GM19351 (cell line): ENCODE measurements around the gene FUT6.
"Not testable (repeated sequence)": the region's sequence is repeated elsewhere in the genome, so short reads cannot be mapped to it uniquely, and the experiment has no call there.

Experiments used
- ATAC-seq: cut with Tn5 transposase; IDR thresholded peaks from one replicate; pipeline ENCODE4 v1.9.1; 2021; ENCODE audit warnings: mild to moderate bottlenecking, moderate library complexity; ENCODE audit not compliant: unreplicated experiment

FUT6 gene

GRCh38 chr19:5857203-5858081 lies 17.9 kb upstream of the FUT6 start:
- ATAC-seq = no peak

- ATAC-seq = not testable (repeated sequence)
Measured at GRCh38 chr19:5855151-5855550, 15.6 kb upstream of the FUT6 start.

GRCh38 chr19:5854121-5854520 lies 14.6 kb upstream of the FUT6 start:
- ATAC-seq = not testable (repeated sequence)

DNA sequence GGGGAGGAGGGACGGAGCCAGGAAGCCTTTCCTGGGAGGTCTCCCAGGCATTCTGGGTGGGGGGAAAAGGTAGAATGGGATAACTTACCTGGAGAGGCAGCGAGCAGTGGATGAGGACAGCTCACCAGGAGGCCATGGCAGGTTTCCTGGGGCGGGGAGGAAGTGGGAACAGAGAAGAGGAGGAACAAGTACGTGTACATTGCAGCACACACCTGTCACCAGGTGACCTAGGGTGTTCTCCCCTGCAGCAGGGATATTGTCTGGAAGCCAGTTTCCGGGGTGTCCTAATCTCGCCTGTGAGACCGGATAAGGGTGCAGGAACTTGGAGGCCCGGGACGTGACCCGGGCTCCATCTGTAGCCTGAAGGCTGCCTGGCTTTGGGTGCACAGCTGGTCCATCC lies 11.8 kb upstream of the FUT6 start, which contains the start of gene FUT3:
FUT3 (minus strand) TSS at position 148 of the 400 bp plus-strand sequence.
- no peak for ATAC-seq

GRCh38 chr19:5850743-5851293 lies 11.3 kb upstream of the FUT6 start:
- ATAC-seq = no peak

DNA sequence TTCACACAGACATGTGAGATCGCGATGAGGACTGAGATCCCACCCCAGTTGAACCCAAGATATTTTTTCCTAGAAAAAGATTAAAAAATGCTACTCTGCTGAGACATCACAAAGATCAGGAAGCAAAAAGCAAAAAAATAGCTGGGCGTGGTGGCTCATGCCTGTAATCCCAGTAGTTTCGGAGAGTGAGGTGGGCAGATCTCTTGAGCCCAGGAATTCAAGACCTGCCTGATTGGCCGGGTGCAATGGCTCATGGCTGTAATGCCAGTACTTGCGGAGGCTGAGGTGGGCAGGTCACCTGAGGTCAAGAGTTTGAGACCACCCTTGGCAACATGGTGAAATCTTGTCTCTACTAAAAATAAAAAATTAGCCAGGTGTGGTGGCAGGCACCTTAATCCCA lies 10.7 kb upstream of the FUT6 start:
- no peak for ATAC-seq

DNA sequence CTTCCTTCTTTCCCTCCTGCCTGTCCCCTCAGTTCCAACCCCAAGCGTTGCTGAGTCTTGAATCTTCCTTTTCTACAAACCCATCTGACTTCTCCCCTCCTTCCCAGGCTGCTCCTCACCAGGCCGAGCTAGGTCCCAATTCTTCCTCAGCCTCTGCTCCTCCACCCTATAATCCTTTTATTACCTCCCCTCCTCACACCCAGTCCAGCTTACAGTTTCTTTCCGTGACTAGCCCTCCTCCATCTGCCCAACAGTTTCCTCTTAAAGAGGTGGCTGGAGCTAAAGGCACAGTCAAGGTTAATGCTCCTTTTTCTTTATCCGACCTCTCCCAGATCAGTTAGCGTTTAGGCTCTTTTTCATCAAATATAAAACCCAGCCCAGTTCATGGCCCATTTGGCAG lies 9.1 kb upstream of the FUT6 start:
- not testable (repeated sequence) for ATAC-seq

GRCh38 chr19:5847846-5848245 lies 8.3 kb upstream of the FUT6 start:
- not testable (repeated sequence) for ATAC-seq

- ATAC-seq = no peak
Measured at GRCh38 chr19:5844456-5845433, 5.2 kb upstream of the FUT6 start.

- no peak for ATAC-seq
Measured at GRCh38 chr19:5843295-5843927, 3.9 kb upstream of the FUT6 start.

GRCh38 chr19:5841735-5842111 lies 2.2 kb upstream of the FUT6 start:
- not testable (repeated sequence) for ATAC-seq

GRCh38 chr19:5838353-5839064 lies 993 bp downstream of the FUT6 start:
- ATAC-seq = no peak

GRCh38 chr19:5837761-5838352 lies 1.6 kb downstream of the FUT6 start:
- ATAC-seq = no peak

DNA sequence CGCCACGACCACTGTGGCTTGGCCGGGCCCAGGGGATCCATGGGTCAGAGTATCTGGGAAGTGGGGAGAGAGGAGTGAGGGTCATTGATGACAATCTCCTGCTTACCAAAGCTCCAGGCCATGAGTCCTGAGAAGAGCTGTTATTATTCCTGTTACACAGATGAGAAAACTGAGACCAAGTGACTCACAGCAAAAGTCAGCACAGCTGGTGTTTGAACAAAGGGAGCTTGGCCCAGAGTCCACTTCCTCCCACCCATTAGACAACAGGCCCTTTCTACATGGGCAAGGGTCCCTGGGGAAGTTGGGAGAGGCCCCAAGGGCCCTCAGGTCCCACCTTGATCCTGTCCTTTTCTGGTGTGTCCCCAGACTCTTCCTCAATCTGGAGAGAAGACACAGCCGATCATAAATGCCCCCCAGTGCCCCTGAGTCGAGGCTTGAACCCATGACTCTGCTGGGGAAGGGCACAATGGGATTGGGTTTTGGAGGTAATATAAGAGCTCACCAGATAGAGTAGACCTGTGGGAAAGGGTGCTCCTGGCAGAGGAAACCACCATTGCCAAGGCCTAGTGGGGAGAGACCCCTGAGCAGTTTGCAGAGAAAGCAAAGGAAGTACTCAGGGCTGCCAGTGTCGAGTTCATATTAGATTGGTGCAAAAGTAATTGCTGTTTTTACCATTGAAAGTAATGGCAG lies 6.8 kb downstream of the FUT6 start:
- ATAC-seq = no peak

- ATAC-seq = no peak
Measured at GRCh38 chr19:5832061-5832460, 7.4 kb downstream of the FUT6 start.

- ATAC-seq = no peak
Measured at GRCh38 chr19:5831159-5831558, 8.3 kb downstream of the FUT6 start.

- no peak for ATAC-seq
Measured at GRCh38 chr19:5829567-5830310, 9.8 kb downstream of the FUT6 start.
